Measurements from ENCODE around the gene CDCP2. TPM values are rescaled to one million over a fixed set of nuclear protein-coding genes. Genes with fewer than 3 reads are reported as not detected.

The CDCP2 gene
- not detected in 2 replicates for total RNA-seq (2014; rRNA removed; shearing (Covaris generic))

DNA sequence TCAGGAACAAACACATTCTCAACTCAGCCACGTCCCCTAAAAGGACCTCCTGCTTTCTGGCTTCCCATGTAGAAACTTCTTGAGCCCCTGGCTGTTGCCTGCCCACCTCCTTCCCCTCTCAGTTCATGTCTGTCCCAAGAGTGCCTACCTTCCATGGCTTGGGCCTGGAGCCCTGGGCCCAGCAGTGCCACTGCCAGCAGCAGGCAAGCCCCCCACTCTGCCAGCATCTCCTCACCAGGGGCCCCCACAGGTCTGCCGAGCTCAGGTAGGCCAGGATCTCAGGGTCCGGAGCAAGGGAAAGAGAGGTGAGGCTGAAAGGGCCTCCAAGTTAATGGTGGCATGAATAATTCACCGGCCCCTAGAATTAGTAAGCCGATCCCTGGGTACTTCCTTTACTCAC is at the start of gene CDCP2:
Gene CDCP2, minus strand, starts transcription at position 305 of the 400 bp plus-strand sequence. Its CDS starts 78 bp downstream, at position 227.
- Histone ChIP-seq H3K27ac (no peak within 1 kb of the TSS), H3K4me3 (no peak within 1 kb of the TSS), H3K27me3 (replicated peaks) (no peaks in the 10 kb centered on the region), H3K9me3 (replicated peaks) (no peaks in the 10 kb centered on the region), H3K36me3 (no peaks in the 10 kb centered on the region), H3K4me1 (replicated peaks) (no peaks in the 10 kb centered on the region)
- no peak for DNase-seq (ENCODE audit: low read depth in 1 of 2, low spot score in 2 of 2)

GRCh38 chr1:54200519-54200997 is 47.8 kb upstream of the CDCP2 start:
- Histone ChIP-seq H3K27ac (peak overlapping the region; percentile 53), H3K27me3 (replicated peaks) (no peaks in the 10 kb centered on the region), H3K4me1 (replicated peaks) (peaks cover 31% of the 10 kb centered on the region), H3K4me3 (peak overlapping the region; percentile 86), H3K36me3 (peaks cover 47% of the 10 kb centered on the region), H3K9me3 (replicated peaks) (no peaks in the 10 kb centered on the region)
- peak in 1 of 2 experiments; percentile 42 for DNase-seq (ENCODE audit: low read depth in 1 of 2, low spot score in 2 of 2)

GRCh38 chr1:54199765-54200518 is 47.1 kb upstream of the CDCP2 start, which contains the start of the genes CYB5RL and MRPL37:
CYB5RL (minus strand) TSS chr1:54200030; CDS start chr1:54195616, 4,414 bp downstream.
MRPL37 (plus strand) TSS chr1:54200167; CDS start chr1:54200244, 77 bp downstream.
- H3K4me1 ChIP-seq (replicated peaks), result peaks cover 31% of the 10 kb centered on the region
- H3K9me3 ChIP-seq (replicated peaks), result no peaks in the 10 kb centered on the region
- H3K36me3 ChIP-seq, result peaks cover 43% of the 10 kb centered on the region

DNA sequence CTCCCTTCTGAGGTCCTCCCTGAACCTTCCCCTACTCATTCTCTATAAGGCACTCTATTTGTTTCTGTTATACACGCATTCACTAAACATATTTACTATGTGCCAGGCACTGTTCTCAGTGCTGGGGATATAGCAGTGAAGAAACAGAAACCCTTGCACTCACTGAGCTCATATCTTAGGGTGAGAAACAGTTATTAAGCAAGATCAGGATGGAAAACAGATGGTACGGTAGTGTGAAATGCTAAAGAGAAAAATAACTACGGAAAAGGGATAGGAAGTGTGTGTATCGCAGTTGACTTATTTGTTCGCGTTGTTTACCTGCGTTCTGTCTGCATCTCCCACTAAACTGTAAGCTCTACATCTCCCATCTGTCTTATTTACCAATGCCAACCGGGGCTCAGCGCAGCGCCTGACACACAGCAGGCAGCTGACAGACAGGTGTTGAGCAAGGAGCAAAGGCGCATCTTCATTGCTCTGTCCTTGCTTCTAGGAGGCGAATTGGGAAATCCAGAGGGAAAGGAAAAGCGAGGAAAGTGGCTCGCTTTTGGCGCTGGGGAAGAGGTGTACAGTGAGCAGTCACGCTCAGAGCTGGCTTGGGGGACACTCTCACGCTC is 46.5 kb upstream of the CDCP2 start:
- no peak overlapping the region for H3K27ac ChIP-seq
- DNase-seq (ENCODE audit: low read depth in 1 of 2, low spot score in 2 of 2), result no peak
- peaks cover 31% of the 10 kb centered on the region for H3K4me1 ChIP-seq (replicated peaks)
- H3K9me3 ChIP-seq (replicated peaks), result no peaks in the 10 kb centered on the region
- H3K27me3 ChIP-seq (replicated peaks), result no peaks in the 10 kb centered on the region
- peak overlapping the region; percentile 86 for H3K4me3 ChIP-seq
- H3K36me3 ChIP-seq, result peaks cover 37% of the 10 kb centered on the region

More at GRCh38 chr1:54199765-54200518, 47.1 kb upstream of the CDCP2 start, which contains the start of the genes CYB5RL and MRPL37:
- peak within 1 kb of the TSS; percentile 86 for H3K4me3 ChIP-seq
- DNase-seq (ENCODE audit: low read depth in 1 of 2, low spot score in 2 of 2), result peak; percentile 90 to 92
- peak within 1 kb of the TSS; percentile 53 for H3K27ac ChIP-seq
- no peaks in the 10 kb centered on the region for H3K27me3 ChIP-seq (replicated peaks)

GRCh38 chr1:54193453-54193852 is 40.7 kb upstream of the CDCP2 start:
- Histone ChIP-seq H3K27ac (no peak overlapping the region), H3K9me3 (replicated peaks) (no peaks in the 10 kb centered on the region), H3K36me3 (peaks cover 7% of the 10 kb centered on the region; the same call in 1 of the 2 replicates), H3K27me3 (replicated peaks) (no peaks in the 10 kb centered on the region), H3K4me1 (replicated peaks) (peaks cover 12% of the 10 kb centered on the region), H3K4me3 (no peak overlapping the region)
- no peak for DNase-seq (ENCODE audit: low read depth in 1 of 2, low spot score in 2 of 2)

- H3K9me3 ChIP-seq (replicated peaks), result no peaks in the 10 kb centered on the region
- no peak for DNase-seq (ENCODE audit: low read depth in 1 of 2, low spot score in 2 of 2)
- no peak overlapping the region for H3K27ac ChIP-seq
- H3K27me3 ChIP-seq (replicated peaks), result no peaks in the 10 kb centered on the region
- H3K4me3 ChIP-seq, result no peak overlapping the region
- H3K36me3 ChIP-seq, result peaks cover 7% of the 10 kb centered on the region; the same call in 1 of the 2 replicates
- H3K4me1 ChIP-seq (replicated peaks), result no peaks in the 10 kb centered on the region
These were observed 38.7 kb upstream of the CDCP2 start for GRCh38 chr1:54191525-54191924.

GRCh38 chr1:54190526-54190925 is 37.7 kb upstream of the CDCP2 start:
- Histone ChIP-seq H3K36me3 (peaks cover 7% of the 10 kb centered on the region; the same call in 1 of the 2 replicates), H3K4me3 (no peak overlapping the region), H3K4me1 (replicated peaks) (no peaks in the 10 kb centered on the region), H3K9me3 (replicated peaks) (no peaks in the 10 kb centered on the region), H3K27ac (no peak overlapping the region), H3K27me3 (replicated peaks) (no peaks in the 10 kb centered on the region)
- DNase-seq (ENCODE audit: low read depth in 1 of 2, low spot score in 2 of 2), result no peak

- Histone ChIP-seq H3K27ac (no peak overlapping the region), H3K4me1 (replicated peaks) (no peaks in the 10 kb centered on the region), H3K36me3 (0 out of 2 replicates have a peak, but pooled peaks cover 4% of the 10 kb centered on the region), H3K27me3 (replicated peaks) (no peaks in the 10 kb centered on the region), H3K4me3 (no peak overlapping the region), H3K9me3 (replicated peaks) (no peaks in the 10 kb centered on the region)
- no peak for DNase-seq (ENCODE audit: low read depth in 1 of 2, low spot score in 2 of 2)
These were observed 35.5 kb upstream of the CDCP2 start for GRCh38 chr1:54188291-54188690.

DNA sequence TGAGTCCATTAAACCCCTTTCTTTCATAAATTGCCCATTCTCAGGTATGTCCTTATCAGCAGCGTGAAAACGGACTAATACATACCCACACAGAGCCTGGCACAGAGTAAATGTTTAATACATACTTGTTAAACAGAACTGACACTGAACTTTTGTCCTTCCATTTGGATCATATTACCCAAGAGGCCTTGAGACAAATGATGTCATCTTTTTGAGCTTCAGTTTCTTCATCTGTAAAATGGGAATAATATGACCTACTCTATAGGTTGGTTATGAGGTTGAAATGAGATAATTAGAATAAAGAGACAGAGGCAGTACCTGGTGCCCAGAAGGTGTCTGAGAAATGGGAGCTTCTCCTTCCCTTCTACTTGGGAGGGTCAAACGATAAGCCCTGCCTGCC is 33.3 kb upstream of the CDCP2 start:
- Histone ChIP-seq H3K36me3 (0 out of 2 replicates have a peak, but pooled peaks cover 4% of the 10 kb centered on the region), H3K27me3 (replicated peaks) (no peaks in the 10 kb centered on the region), H3K4me1 (replicated peaks) (no peaks in the 10 kb centered on the region), H3K9me3 (replicated peaks) (no peaks in the 10 kb centered on the region), H3K27ac (no peak overlapping the region), H3K4me3 (no peak overlapping the region)
- DNase-seq (ENCODE audit: low read depth in 1 of 2, low spot score in 2 of 2), result no peak

DNA sequence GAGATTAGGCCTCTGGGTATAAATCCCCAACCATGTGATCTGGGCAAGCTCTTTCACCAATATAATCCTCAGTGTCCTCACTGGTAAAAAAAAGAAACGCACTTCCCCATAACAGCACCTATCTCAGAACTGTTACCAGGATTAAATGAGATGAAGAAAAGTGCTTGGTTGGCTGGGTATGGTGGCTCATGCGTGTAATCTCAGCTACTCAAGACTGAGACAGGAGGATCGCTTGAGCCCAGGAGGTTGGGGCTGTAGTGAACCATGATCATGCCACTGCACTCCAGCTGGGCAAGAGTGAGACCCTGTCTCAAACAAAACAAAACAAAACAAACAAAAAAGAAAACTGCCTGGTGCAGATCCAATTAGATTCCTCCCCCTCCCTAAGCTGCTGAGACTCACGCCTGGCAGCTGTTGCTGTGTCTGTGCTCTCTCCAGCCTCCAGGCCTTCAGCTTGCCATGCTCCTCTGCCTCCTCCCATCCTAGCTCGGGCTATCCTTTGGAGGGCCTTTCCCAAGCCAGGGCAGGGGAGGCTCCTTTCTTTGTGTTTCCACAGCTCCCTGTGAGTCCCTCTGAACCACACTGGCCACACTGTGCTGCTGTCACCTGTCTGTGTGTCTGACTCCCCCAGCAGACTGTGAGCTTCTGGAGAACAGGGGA is 28.0 kb upstream of the CDCP2 start:
- H3K27ac ChIP-seq, result no peak overlapping the region
- no peaks in the 10 kb centered on the region for H3K36me3 ChIP-seq
- H3K4me3 ChIP-seq, result no peak overlapping the region

GRCh38 chr1:54178296-54179070 is 25.7 kb upstream of the CDCP2 start:
- DNase-seq (ENCODE audit: low read depth in 1 of 2, low spot score in 2 of 2), result no peak
- Histone ChIP-seq H3K4me3 (no peak overlapping the region), H3K27ac (no peak overlapping the region), H3K4me1 (replicated peaks) (no peaks in the 10 kb centered on the region), H3K27me3 (replicated peaks) (no peaks in the 10 kb centered on the region), H3K36me3 (no peaks in the 10 kb centered on the region), H3K9me3 (replicated peaks) (no peaks in the 10 kb centered on the region)

More for the DNA sequence above, 28.0 kb upstream of the CDCP2 start:
- Histone ChIP-seq H3K27me3 (replicated peaks) (no peaks in the 10 kb centered on the region), H3K9me3 (replicated peaks) (no peaks in the 10 kb centered on the region), H3K4me1 (replicated peaks) (no peaks in the 10 kb centered on the region)
- DNase-seq (ENCODE audit: low read depth in 1 of 2, low spot score in 2 of 2), result no peak

DNA sequence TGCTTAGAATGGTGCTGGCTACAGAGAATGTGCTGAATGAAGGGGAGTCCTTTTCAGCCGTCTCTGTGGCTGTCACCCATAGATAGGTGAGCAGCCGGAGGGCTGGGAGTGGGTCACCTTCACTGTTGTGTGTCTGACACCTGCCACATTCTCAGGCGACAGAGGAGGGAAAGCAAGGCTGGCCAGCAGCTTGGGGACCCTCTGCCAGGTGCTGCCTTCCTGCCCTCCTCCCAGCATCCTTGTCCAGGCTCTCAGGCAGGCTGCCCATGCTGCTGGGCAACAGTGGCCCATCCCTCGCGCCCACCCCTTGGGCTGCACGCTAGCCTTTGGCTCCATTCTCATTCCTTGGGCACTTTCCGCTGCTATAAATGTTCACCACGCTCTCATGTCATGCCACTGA is 24.9 kb upstream of the CDCP2 start:
- DNase-seq (ENCODE audit: low read depth in 1 of 2, low spot score in 2 of 2), result no peak
- no peak overlapping the region for H3K4me3 ChIP-seq
- no peaks in the 10 kb centered on the region for H3K4me1 ChIP-seq (replicated peaks)
- H3K27ac ChIP-seq, result no peak overlapping the region
- no peaks in the 10 kb centered on the region for H3K36me3 ChIP-seq
- H3K27me3 ChIP-seq (replicated peaks), result no peaks in the 10 kb centered on the region
- no peaks in the 10 kb centered on the region for H3K9me3 ChIP-seq (replicated peaks)

Measured in SJSA1 (cell line).